Spleen (tissue), 11 donors: Measurements from ENCODE around the gene FHIT. TPM values are rescaled to one million over a fixed set of nuclear protein-coding genes. Genes with fewer than 3 reads are reported as not detected.

Experiments used
- DNase-seq: peaks from one replicate; pipeline ENCODE4 v3.0.0-alpha.2; 2020
- H3K27ac ChIP-seq, 8 donors: fragments of 200-600 bp; sonication (generic) in 7 of 8; 1 replicate in 4 of 8; 2 replicates in 4 of 8; pipeline versions ENCODE4 v1.5.0 to v1.8.0; 2016 to 2021; ENCODE audit warnings: inconsistent platforms in 4 of 8, mild to moderate bottlenecking in 4 of 8, moderate library complexity in 1 of 8
- H3K27me3 ChIP-seq, 7 donors: fragments of 200-600 bp; sonication (generic) in 6 of 7; replicated peaks in 1 of 7; 1 replicate in 4 of 7; 2 replicates in 3 of 7; pipeline versions ENCODE4 v1.5.0 to v1.8.0; 2016 to 2021; ENCODE audit warnings: inconsistent platforms in 3 of 7, mild to moderate bottlenecking in 1 of 7
- H3K36me3 ChIP-seq, 6 donors: fragments of 200-600 bp; sonication (generic) in 5 of 6; 1 replicate in 4 of 6; 2 replicates in 2 of 6; pipeline versions ENCODE4 v1.5.0 to v1.8.0; 2016 to 2021; ENCODE audit warnings: inconsistent platforms in 2 of 6
- H3K4me1 ChIP-seq, 6 donors: fragments of 200-600 bp; sonication (generic) in 5 of 6; 1 replicate in 3 of 6; 2 replicates in 3 of 6; pipeline versions ENCODE4 v1.5.0 to v1.8.0; 2016 to 2021; ENCODE audit warnings: inconsistent platforms in 3 of 6
- H3K4me3 ChIP-seq, 8 donors: fragments of 200-600 bp; sonication (generic) in 7 of 8; 1 replicate in 4 of 8; 2 replicates in 4 of 8; pipeline versions ENCODE4 v1.5.0 to v1.8.0; 2016 to 2021; ENCODE audit warnings: inconsistent platforms in 4 of 8, mild to moderate bottlenecking in 4 of 8, moderate library complexity in 2 of 8
- H3K9me3 ChIP-seq, 8 donors: fragments of 200-600 bp; sonication (generic) in 7 of 8; 1 replicate in 4 of 8; 2 replicates in 4 of 8; pipeline versions ENCODE4 v1.5.0 to v1.8.0; 2016 to 2021; ENCODE audit warnings: inconsistent platforms in 4 of 8
- POLR2A ChIP-seq, 3 donors: fragments of 450-650 bp; IDR thresholded peaks; one replicate each; pipeline ENCODE4 v1.5.1; 2017; ENCODE audit warnings: antibody characterized with exemption in 3 of 3, mild to moderate bottlenecking in 1 of 3
- POLR2AphosphoS5 ChIP-seq, 3 donors: sonication (generic); formaldehyde crosslinking; IDR thresholded peaks; one replicate each; pipeline ENCODE4 v1.5.1; 2017; ENCODE audit warnings: antibody characterized with exemption in 3 of 3
- WGBS, 5 donors: extraction: QIAGEN DNeasy Blood & Tissue Kit in 3 of 5; methylation state at CpG; one replicate each; pipeline versions ENCODE4 v1.1.5 to v1.1.7; 2013 to 2018; 5-methylcytosine and 5-hydroxymethylcytosine counted together
- intact Hi-C: fragments of 100-400 bp; cut with DNase I; formaldehyde crosslinking; loops from one replicate; pipeline ENCODE4 v1.15.0; 2023; ENCODE audit warnings: low total_unique reads
- polyA plus RNA-seq, 3 donors: library from polyadenylated mRNA; stranded (reverse); fragments of 200-250 nt; gene quantifications; one replicate each; pipeline ENCODE4 v1.2.1, GENCODE V29; 2013
- total RNA-seq, 7 donors: library from RNA; depleted of rRNA in 3 of 7; stranded (reverse); fragments of >200 nt in 3 of 7; fragmentation: NEBNext Ultra II Directional in 4 of 7; extraction: Animal tissue kit (Norgen Biotek cat#: 25700) in 4 of 7; gene quantifications; one replicate each; pipeline versions ENCODE4 v1.1.0 to v1.2.1, GENCODE V29; 2016 to 2021
- TF ChIP-seq, protein P1 (sequence below), 11 experiments: fragments of 200-600 bp in 7 of 11; fragments of 450-650 bp in 4 of 11; sonication (generic) in 4 of 11; IDR thresholded peaks in 8 of 11; conservative IDR thresholded peaks in 3 of 11; 1 replicate in 7 of 11; 2 replicates in 4 of 11; pipeline versions ENCODE4 v1.4.0 to v1.8.0; 2016 to 2021; ENCODE audit warnings: antibody characterized with exemption in 11 of 11, inconsistent platforms in 4 of 11, mild to moderate bottlenecking in 1 of 11
- donor health status: healthy with polysubstance abuse.
- donor health status: DM: no; HTN: no; CAD: no; lungs with moderate emphysema.
- donor health status: DM: no; HTN: no; CAD: no.
- donor health status: Bipolar disorder and iron deficiency.
- donor health status: healthy.
- donor health status: DM: no; HTN: no; CAD: no.
- donor health status: DM: yes; HTN: yes; CAD: no.

The FHIT gene
- total and polyA plus RNA-seq, 10 donors = 4.1 to 23.1 (median 12.2) TPM

DNA sequence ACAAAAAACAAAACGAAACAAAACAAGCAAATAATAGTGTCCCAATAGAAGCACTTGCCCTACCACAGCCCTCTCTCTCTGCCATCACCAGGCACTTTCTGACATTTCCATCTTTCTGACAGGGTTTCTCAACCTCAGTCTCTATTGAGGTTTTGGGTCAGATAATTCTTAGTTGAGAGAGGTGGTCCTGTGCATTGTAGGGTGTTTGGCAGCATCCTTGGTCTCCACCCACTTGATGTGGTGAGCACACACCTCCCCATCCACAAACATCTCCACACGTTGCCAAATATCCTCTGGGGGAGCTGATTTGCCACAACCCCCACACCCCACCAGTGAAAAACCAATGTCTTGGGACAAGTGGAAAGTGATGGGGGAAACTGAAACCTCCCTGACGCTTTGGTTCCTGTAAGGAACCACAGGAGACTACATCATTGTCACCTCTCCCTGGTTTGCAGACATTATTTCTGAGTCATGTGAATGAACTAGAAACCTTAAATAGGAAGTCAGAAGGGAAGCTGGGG is 1467.7 kb downstream of the FHIT start:
- Histone ChIP-seq H3K27ac (no peak overlapping the region), H3K4me3 (no peak overlapping the region), H3K36me3 (no peaks in the 10 kb centered on the region), H3K9me3 (no peaks in the 10 kb centered on the region), H3K27me3 (no peaks in the 10 kb centered on the region), H3K4me1 (peaks cover 0 to 11% (median 3%) of the 10 kb centered on the region in 6 donors)
- 39 to 60% (median 54%) methylated on average over 3 of the region's 3 CpGs for WGBS, 5 donors
- TF ChIP-seq POLR2AphosphoS5 (IDR thresholded peaks at IDR 0.05) = no peak
- no peak for TF ChIP-seq POLR2A (IDR thresholded peaks at IDR 0.05)
- TF ChIP-seq, protein P1, sequence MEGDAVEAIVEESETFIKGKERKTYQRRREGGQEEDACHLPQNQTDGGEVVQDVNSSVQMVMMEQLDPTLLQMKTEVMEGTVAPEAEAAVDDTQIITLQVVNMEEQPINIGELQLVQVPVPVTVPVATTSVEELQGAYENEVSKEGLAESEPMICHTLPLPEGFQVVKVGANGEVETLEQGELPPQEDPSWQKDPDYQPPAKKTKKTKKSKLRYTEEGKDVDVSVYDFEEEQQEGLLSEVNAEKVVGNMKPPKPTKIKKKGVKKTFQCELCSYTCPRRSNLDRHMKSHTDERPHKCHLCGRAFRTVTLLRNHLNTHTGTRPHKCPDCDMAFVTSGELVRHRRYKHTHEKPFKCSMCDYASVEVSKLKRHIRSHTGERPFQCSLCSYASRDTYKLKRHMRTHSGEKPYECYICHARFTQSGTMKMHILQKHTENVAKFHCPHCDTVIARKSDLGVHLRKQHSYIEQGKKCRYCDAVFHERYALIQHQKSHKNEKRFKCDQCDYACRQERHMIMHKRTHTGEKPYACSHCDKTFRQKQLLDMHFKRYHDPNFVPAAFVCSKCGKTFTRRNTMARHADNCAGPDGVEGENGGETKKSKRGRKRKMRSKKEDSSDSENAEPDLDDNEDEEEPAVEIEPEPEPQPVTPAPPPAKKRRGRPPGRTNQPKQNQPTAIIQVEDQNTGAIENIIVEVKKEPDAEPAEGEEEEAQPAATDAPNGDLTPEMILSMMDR (IDR thresholded peaks at IDR 0.05 in 8 of 11, conservative IDR thresholded peaks at IDR 0.05 in 3 of 11) = no peak
- intact Hi-C loops = no loop called here
- no peak for DNase-seq

DNA sequence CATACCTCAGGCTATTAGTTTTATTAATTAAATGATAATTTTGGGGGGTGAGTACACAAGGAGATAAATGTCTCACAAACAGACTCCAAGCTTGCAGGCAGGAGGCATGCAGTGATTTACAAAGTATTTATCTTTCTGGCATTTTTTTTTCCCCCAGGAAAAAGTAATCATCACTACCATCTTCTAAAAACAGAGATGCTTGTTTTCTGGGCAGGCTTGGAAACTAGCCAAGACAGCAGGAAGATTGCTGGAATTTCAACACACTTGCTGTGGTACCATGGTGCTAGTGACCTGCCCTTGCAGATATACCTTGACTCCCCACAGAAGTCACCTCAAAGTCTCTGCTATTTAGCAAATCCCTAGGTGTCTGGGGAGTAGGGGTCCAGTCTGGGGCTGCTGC is 1468.6 kb downstream of the FHIT start:
- intact Hi-C loops = no loop called here

DNA sequence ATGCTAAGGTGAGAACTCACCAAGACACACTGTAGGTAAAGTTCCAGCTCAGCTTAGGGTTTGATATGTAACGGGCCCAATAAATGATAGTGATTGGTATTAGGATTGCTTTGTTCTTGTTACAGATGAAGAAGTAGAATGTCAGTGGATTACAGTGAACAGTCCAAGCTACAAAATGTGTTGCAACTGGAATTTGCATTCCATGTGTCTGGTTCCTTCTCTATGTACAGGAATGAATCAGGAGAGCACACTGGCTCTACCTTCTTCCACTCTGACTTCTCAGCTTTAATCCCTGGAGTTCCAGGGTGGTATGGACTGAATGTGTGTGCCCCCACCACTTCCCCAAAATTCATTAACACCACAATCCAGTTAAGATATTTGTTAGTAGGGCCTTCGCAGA is 1471.0 kb downstream of the FHIT start:
- no peak for DNase-seq
- intact Hi-C loops = no loop called here
- WGBS, 5 donors = 95 to 100% (median 98%) methylated on average over 2 of the region's 2 CpGs
- Histone ChIP-seq H3K27ac (no peak overlapping the region), H3K9me3 (no peaks in the 10 kb centered on the region), H3K36me3 (no peaks in the 10 kb centered on the region), H3K27me3 (no peaks in the 10 kb centered on the region), H3K4me1 (peaks cover 0 to 20% (median 3%) of the 10 kb centered on the region in 6 donors), H3K4me3 (no peak overlapping the region)
- TF ChIP-seq POLR2AphosphoS5 (IDR thresholded peaks at IDR 0.05) (no peak), POLR2A (IDR thresholded peaks at IDR 0.05) (no peak)
- TF ChIP-seq, protein P1 (IDR thresholded peaks at IDR 0.05 in 8 of 11, conservative IDR thresholded peaks at IDR 0.05 in 3 of 11) = no peak

More for the DNA sequence above, 1468.6 kb downstream of the FHIT start:
- Histone ChIP-seq H3K27me3 (no peaks in the 10 kb centered on the region), H3K36me3 (no peaks in the 10 kb centered on the region), H3K9me3 (no peaks in the 10 kb centered on the region), H3K27ac (no peak overlapping the region), H3K4me1 (peaks cover 0 to 14% (median 3%) of the 10 kb centered on the region in 6 donors), H3K4me3 (no peak overlapping the region)
- no peak for DNase-seq
- TF ChIP-seq, protein P1 (IDR thresholded peaks at IDR 0.05 in 8 of 11, conservative IDR thresholded peaks at IDR 0.05 in 3 of 11) = no peak
- TF ChIP-seq POLR2AphosphoS5 (IDR thresholded peaks at IDR 0.05) (no peak), POLR2A (IDR thresholded peaks at IDR 0.05) (no peak)

DNA sequence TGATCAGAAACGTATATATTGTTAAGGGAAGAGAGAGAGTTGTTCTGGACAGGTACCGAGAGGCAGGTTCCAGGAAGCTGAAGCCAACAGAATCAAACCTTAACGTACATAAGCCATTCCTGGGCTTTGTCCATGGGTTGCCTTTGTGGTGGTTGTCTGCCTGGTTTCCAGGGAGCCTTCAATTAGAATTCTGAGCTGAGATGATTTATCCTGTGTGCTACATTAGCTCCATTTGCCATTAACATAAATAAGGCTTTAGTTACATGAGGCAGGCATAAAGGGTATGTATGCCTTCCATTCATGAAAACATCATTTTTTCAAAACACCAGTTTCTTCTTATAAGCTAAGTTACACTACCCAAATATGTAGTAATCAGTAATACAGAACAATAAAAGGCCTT is 1472.0 kb downstream of the FHIT start:
- no peak overlapping the region for H3K4me3 ChIP-seq
- TF ChIP-seq POLR2AphosphoS5 (IDR thresholded peaks at IDR 0.05) = no peak
- TF ChIP-seq, protein P1 (IDR thresholded peaks at IDR 0.05 in 8 of 11, conservative IDR thresholded peaks at IDR 0.05 in 3 of 11) = no peak
- TF ChIP-seq POLR2A (IDR thresholded peaks at IDR 0.05) = no peak
- H3K9me3 ChIP-seq = no peaks in the 10 kb centered on the region
- intact Hi-C loops = no loop called here
- WGBS, 5 donors = 87 to 94% (median 90%) methylated on average over 3 of the region's 3 CpGs
- no peaks in the 10 kb centered on the region for H3K27me3 ChIP-seq
- no peak overlapping the region for H3K27ac ChIP-seq
- peaks cover 0 to 18% (median 3%) of the 10 kb centered on the region in 6 donors for H3K4me1 ChIP-seq
- H3K36me3 ChIP-seq = no peaks in the 10 kb centered on the region
- DNase-seq = no peak
